GM18861 (cell line): ENCODE measurements around the gene KDM6B.
"Not testable (repeated sequence)": the region's sequence is repeated elsewhere in the genome, so short reads cannot be mapped to it uniquely, and the experiment has no call there.

Source experiments
- ATAC-seq: cut with Tn5 transposase; IDR thresholded peaks from one replicate; pipeline ENCODE4 v1.9.1; 2021; ENCODE audit not compliant: unreplicated experiment

Gene KDM6B

DNA sequence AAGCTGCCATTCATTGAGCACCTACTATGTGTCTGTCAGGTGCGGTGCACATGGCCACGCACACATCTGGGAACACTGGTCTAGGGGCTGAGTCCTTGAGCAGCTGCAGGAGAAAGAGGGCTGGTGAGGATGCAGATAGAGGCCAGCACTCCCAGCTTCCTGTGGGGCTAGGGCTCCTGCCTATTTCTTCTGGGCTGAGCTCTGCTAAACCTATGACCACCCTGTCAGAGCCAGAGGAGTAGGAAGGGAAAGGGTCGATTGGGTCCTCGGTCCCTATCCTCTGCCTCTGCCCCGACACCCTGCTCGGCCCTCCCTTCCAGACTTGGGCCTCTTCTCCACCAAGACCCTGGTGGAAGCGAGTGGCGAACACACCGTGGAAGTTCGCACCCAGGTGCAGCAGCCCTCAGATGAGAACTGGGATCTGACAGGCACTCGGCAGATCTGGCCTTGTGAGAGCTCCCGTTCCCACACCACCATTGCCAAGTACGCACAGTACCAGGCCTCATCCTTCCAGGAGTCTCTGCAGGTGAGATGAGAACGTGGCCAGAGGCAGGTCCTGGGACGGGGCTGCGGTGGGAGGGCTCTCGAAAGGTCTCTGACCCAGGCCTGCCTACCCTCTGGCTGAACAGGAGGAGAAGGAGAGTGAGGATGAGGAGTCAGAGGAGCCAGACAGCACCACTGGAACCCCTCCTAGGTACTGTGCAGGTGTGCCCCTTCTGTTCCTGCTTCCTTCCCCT lies 16.9 kb downstream of the KDM6B start:
- ATAC-seq: no peak

DNA sequence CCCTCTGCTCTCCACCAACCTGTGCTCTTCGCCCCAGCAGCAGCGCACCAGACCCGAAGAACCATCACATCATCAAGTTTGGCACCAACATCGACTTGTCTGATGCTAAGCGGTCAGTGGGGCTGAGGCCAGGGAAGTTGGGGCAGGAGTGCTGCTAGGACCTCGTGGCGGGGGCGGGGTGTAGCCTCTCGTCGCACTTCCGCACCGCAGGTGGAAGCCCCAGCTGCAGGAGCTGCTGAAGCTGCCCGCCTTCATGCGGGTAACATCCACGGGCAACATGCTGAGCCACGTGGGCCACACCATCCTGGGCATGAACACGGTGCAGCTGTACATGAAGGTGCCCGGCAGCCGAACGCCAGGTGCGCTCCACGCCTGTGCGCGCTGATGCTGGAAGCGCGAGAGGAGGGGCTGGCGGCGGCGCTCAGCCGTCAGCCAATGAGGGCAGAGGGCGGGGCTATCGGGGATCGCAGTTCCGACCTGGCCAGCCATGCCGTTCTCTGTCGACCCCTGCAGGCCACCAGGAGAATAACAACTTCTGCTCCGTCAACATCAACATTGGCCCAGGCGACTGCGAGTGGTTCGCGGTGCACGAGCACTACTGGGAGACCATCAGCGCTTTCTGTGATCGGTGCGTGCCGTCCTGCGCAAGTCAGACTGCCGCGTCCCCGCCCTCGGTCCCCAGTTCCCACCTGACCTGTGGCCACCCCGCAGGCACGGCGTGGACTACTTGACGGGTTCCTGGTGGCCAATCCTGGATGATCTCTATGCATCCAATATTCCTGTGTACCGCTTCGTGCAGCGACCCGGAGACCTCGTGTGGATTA lies 17.6 kb downstream of the KDM6B start:
- ATAC-seq: peak; percentile 62

DNA sequence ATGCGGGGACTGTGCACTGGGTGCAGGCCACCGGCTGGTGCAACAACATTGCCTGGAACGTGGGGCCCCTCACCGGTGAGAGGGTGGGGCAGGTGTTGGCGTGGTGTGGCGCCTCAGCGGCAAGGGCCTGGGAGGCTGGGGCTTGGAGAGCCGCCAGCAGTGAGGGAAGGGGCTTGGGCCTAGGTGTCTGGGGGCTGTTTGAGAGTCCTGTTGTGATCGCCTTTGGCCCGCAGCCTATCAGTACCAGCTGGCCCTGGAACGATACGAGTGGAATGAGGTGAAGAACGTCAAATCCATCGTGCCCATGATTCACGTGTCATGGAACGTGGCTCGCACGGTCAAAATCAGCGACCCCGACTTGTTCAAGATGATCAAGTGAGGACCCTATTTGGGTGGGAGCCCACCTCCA lies 18.2 kb downstream of the KDM6B start:
- no peak for ATAC-seq

DNA sequence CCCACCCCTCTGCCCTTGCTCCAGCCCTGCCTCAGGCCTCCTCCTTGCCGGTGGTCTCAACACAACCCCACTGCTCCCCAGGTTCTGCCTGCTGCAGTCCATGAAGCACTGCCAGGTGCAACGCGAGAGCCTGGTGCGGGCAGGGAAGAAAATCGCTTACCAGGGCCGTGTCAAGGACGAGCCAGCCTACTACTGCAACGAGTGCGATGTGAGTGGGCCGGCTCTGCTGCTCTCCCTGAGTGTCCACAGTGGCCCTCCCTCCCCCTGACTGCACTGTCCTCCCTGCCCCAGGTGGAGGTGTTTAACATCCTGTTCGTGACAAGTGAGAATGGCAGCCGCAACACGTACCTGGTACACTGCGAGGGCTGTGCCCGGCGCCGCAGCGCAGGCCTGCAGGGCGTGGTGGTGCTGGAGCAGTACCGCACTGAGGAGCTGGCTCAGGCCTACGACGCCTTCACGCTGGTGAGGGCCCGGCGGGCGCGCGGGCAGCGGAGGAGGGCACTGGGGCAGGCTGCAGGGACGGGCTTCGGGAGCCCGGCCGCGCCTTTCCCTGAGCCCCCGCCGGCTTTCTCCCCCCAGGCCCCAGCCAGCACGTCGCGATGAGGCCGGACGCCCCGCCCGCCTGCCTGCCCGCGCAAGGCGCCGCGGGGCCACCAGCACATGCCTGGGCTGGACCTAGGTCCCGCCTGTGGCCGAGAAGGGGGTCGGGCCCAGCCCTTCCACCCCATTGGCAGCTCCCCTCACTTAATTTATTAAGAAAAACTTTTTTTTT lies 19.1 kb downstream of the KDM6B start:
- ATAC-seq: no peak

DNA sequence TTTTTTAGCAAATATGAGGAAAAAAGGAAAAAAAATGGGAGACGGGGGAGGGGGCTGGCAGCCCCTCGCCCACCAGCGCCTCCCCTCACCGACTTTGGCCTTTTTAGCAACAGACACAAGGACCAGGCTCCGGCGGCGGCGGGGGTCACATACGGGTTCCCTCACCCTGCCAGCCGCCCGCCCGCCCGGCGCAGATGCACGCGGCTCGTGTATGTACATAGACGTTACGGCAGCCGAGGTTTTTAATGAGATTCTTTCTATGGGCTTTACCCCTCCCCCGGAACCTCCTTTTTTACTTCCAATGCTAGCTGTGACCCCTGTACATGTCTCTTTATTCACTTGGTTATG lies 19.6 kb downstream of the KDM6B start:
- no peak for ATAC-seq

DNA sequence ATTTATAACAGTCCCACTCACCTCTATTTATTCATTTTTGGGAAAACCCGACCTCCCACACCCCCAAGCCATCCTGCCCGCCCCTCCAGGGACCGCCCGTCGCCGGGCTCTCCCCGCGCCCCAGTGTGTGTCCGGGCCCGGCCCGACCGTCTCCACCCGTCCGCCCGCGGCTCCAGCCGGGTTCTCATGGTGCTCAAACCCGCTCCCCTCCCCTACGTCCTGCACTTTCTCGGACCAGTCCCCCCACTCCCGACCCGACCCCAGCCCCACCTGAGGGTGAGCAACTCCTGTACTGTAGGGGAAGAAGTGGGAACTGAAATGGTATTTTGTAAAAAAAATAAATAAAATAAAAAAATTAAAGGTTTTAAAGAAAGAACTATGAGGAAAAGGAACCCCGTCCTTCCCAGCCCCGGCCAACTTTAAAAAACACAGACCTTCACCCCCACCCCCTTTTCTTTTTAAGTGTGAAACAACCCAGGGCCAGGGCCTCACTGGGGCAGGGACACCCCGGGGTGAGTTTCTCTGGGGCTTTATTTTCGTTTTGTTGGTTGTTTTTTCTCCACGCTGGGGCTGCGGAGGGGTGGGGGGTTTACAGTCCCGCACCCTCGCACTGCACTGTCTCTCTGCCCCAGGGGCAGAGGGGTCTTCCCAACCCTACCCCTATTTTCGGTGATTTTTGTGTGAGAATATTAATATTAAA lies 20.2 kb downstream of the KDM6B start:
- no peak for ATAC-seq

DNA sequence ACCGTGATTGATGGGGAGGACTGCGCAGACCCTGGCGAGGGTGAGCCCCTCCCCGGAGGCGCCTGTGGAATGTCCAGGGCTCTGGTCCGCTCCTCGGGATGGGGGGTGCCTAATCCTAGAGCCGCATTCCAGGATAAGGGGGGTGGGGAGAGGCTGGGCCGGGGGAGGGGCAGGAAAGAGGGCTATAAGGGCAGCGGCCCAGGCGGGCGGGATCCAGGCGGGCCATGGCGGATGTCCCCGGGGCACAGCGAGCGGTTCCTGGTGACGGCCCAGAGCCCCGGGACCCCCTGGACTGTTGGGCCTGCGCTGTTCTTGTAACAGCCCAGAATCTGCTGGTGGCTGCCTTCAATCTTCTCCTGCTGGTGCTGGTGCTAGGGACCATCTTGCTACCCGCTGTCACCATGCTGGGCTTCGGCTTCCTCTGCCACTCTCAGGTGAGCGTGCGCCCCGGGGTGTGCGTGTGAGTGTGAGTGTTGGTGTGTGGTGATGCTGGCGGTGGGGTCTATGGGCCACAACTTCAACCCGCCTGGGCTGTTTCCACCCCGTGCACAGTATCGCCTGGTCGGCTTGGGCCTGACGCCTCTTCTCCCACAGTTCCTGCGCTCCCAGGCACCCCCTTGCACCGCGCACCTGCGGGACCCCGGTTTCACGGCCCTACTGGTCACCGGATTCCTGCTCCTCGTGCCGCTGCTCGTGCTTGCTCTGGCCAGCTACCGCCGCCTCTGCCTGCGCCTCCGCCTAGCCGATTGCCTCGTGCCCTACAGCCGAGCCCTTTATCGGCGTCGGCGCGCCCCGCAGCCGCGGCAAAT lies 21.0 kb downstream of the KDM6B start, which contains the start of gene TMEM88:
TSS of gene TMEM88 (plus strand) at position 216 of the 809 bp plus-strand sequence. CDS start at position 225, 9 bp downstream.
- ATAC-seq: no peak

DNA sequence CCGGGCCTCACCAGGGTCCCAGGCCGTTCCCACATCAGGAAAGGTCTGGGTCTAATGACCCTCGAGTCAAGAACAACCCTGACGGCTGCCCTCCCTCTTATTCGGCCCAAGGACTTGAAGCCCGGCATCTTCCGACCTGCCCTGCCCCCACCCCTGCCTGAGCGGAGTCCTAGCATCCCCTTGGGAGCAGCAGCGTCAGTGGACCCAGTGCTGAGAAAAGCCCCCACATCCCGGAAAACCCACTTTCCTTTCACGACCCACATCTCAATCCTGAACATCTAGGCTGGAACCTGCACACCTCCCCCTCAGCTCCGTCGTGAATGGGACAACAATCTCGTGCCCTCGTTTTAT lies 21.6 kb downstream of the KDM6B start:
- no peak for ATAC-seq

DNA sequence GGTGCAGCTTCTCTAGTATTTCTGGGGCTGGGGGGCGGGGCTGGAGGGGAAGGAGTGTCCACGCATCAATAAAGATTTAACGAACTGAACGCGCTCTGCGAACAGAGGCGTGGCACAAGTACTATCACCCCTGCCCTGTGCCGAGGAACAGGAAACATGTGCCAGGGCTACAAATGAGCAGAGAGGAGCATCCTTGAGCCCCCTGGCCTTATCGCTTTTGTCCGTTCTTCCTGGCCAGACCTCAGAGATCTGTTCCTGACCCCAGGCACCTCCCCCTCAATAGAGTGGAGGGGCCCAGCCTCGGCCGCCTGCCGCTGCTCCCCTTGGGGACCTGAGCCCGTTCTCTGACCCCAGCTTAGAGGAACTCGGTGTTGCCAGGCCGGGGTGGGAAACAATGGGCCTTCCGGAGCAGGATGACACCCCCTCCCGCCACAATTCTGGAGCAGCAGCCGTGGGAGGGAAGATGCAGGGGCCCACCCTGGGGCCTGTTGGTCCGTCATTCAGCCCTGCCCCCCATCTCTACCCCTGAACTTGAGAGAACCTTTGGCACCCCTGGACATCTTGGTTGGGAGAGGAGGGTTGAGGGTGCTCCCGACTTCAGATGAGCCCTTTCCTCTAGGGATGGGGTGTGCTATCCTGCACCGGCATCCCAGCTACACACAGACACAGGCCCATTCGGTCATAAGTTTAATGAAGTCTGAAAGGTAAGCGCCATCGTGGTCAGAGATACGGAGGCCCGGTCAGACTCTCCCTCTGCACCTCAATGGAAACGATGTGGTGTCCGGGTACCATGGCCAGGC lies 22.2 kb downstream of the KDM6B start:
- ATAC-seq: no peak

DNA sequence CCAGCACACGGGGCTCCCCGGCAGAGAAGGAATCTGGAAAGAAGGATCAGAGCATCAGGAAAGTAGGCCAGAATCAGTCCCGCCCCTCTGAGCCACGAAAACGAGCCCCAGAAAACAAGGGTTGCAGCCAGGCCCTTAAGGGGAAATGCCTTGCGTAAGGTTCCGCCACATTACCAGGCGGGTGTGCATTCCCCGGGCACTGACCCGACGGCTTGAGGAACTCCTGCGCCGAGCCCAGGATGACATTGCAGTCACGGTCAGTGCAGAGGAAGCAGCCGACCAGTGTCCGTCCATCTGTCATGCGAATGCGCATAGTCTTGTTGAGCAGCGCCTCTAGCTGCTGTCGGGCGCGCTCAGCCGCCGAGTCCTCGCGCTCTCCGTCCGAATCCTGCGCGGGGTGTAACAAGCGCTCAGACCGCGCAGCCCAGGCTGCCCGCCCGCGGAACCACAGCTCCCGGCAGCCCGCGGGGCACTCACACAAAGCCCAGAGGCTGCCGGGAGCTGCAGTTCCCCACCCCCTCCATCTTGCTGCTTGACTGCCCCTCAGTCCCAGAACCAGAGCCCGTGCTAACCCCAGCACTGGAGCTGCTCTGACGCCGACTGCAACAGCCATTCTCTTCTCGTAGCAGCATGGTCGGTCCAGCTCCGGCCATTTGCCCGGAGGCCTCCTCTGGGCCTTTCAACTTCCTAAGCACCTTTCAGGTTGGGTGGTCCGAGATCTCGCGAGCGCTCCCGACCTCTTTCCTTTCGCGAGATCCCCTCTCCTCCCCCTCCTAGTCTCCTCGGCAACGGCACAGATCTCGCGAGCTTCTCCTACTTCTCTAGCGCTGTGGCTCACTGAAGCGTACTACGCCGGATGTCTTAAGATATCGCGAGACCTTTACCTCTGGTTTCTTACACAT lies 23.0 kb downstream of the KDM6B start, which contains the start of gene NAA38:
TSS of gene NAA38 (minus strand) at position 749 of the 902 bp plus-strand sequence. CDS start at position 653, 96 bp downstream.
- ATAC-seq: peak; percentile 65

DNA sequence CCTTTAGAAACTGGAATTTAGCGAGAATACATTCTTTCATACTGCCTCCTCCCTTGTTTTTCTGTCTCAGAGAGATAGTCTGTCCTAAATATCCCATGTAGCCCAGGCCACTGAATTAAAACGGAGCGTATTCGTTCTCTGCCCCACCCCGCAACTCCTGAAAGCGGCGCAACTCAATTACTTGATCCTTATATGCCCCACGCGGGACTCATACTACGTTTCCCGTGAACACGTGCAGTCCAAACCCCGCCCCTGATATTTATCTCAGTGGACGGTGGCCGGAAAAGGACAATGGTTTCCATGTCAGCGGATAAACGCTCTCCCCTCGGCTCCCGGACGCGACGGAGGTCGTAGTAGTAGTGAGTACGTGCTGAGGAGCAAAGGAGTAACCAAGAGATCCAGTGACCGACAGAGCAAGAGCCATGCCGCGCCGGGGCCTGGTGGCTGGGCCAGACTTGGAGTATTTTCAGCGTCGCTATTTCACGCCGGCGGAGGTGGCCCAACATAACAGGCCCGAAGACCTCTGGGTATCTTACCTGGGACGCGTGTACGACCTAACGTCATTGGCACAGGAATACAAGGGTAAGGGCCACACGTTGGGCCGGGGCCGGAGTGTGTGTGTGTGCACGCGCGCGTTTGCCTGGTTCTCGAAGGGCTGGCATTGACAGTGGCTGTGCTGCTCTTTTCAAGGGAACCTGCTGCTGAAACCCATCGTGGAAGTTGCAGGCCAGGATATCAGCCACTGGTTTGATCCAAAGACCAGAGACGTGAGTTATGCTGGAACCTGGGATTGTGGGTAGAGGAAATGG lies 23.9 kb downstream of the KDM6B start, which contains the start of gene CYB5D1:
TSS of gene CYB5D1 (plus strand) at position 291 of the 809 bp plus-strand sequence. CDS start at position 423, 132 bp downstream.
- ATAC-seq: peak; percentile 29

DNA sequence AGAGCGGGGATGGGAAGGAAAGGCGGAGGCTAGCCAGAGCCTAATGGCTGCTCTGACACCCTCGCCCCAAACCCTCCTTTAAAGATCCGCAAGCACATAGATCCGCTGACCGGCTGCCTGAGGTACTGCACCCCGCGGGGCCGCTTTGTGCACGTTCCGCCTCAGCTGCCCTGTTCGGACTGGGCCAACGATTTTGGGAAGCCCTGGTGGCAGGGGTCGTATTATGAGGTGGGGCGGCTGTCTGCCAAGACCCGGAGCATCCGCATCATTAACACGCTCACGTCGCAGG lies 24.4 kb downstream of the KDM6B start:
- no peak for ATAC-seq

DNA sequence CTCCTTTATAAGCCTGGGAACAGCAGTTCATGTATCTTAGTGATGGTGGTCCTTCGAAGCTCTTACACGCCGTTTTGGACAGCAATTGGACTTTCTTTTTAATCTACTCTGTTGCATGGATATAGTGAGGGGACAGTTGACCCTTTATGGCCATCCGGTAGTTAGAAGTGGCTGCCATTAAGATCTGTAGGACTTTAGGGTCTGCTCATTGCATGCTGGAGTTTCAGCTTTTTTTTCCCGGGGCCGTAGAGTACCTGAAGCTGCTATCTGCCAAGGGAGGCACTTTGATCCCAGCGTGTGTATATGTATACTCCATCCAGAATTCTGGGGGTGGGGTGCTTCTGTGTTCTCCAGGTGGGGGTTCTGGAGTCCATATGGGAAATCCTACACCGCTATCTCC lies 25.0 kb downstream of the KDM6B start:
- ATAC-seq: no peak

DNA sequence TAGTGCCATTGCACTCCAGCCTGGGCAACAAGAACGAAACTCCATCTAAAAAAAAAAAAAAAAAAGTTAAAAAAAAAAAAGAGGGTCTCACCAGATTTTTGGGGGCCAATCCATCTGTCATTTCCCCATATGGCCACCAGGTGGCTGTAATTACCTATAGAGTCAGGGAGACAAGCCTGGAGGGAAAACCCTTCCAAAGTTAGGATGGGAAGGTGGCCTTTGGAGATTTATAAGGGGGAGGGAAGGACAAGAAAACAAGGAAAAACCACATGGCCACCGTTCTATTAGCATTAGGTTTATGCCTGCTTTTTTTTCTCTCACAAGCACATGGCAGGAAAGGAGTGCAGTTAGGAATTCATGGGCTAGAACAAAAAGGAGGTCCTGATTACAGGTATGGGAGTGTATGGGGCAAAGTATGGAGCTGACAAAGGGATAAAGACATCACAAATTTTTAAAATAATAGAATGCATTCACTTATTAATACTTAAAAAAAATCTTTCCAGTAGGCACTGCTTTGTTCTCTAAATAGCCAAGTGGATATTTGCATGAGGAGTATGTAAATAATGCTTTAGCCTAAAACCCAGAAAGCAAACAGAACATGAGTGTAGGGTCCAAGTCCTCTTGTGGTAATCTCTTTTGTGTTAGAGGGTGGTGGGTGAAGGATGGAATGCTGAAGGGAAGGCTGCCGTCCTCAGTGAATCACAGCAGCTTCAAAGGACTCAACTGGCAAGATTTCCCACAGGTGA lies 28.8 kb downstream of the KDM6B start:
- ATAC-seq: no peak

DNA sequence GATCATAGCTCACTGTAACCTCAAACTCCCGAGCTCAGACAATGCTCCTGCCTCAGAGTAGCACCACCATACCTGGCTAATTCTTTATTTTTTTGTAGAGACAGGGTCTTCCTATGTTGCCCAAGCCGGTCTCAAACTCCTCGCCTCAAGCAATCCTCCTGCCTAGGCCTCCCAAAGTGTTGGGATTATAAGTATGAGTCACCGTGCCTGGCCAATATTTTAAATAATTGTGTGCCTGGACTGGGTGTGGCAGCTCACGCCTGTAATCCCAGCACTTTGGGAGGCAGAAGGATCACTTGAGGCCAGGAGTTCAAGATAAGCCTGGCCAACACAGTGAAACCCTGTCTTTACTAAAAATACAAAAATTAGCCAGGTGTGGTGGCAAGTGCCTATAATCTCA lies 30.4 kb downstream of the KDM6B start:
- ATAC-seq: not testable (repeated sequence)

DNA sequence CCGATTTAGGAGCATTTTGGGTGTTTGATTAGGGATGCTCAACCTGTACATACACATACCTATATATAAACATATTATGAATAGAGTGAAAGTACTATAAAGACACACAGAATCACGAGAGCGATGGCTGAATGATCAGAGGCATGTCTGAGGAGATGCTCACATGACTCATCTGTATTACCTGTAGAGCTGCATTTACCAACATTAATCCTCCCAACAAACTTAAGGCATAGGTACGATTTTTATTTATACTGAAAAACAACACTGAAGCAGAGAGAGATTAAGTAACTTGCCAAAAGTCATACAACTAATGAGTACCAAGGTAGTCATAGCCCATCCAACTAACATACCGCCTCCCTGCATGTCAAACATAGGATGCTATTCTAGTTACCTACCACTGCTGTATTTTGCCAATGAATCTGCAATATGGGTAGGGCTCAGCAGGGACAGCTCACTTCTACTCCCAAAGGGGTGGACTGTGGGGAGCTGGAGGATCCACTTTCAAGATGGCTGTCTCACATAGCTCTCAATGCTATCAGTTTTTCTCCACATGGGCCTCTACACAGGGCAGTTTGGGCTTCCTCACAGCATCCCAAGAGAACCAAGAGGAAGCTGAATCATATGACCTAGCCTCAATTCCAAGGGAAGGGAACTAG lies 31.1 kb downstream of the KDM6B start:
- ATAC-seq: no peak
